GM12891 (cell line): Measurements from ENCODE around the gene XCL1. TPM values are rescaled to one million over a fixed set of nuclear protein-coding genes. Genes with fewer than 3 reads are reported as not detected.
"Not testable (repeated sequence)": the region's sequence is repeated elsewhere in the genome, so short reads cannot be mapped to it uniquely, and the experiment has no call there.

Experiments
- DNase-seq: peaks from one replicate; pipeline ENCODE4 v3.0.0; 2011; ENCODE audit warnings: low spot score; ENCODE audit not compliant: insufficient read length
- FAIRE-seq: peaks from 2 replicates; lab custom pipeline; 2011; peaks lifted over from hg19 to GRCh38; lab: Jason Lieb, UNC
- PAX5 ChIP-seq: IDR thresholded peaks from 2 replicates; pipeline ENCODE4 v1.6.1; 2011; ENCODE audit warnings: low read length, moderate library complexity, mild to moderate bottlenecking; ENCODE audit not compliant: insufficient read depth, severe bottlenecking
- POLR2A ChIP-seq: IDR thresholded peaks from 2 replicates; pipeline ENCODE4 v1.6.1; 2011; ENCODE audit warnings: low read depth, low read length, control low read depth
- POLR2AphosphoS5 ChIP-seq: IDR thresholded peaks from 2 replicates; pipeline ENCODE4 v1.6.1; 2011; ENCODE audit warnings: low read depth, low read length, control low read depth
- POU2F2 ChIP-seq: IDR thresholded peaks from 2 replicates; pipeline ENCODE4 v1.6.1; 2011; ENCODE audit warnings: low read depth, mild to moderate bottlenecking, control low read depth, low read length, moderate library complexity
- SPI1 ChIP-seq: IDR thresholded peaks from 2 replicates; pipeline ENCODE4 v1.6.1; 2011; ENCODE audit warnings: low read depth, low read length, control low read depth
- TAF1 ChIP-seq: IDR thresholded peaks from 2 replicates; pipeline ENCODE4 v1.6.1; 2011; ENCODE audit warnings: low read depth, low read length, control low read depth
- polyA plus RNA-seq: library from polyadenylated mRNA; unstranded; fragments of >200 nt; gene quantifications from one replicate; pipeline ENCODE4 v1.2.1, GENCODE V29; 2012; ENCODE audit warnings: low read depth, missing spikeins, inconsistent platforms; ENCODE audit not compliant: missing spikeins

Gene XCL1
- 4.8 TPM for polyA plus RNA-seq

- not testable (repeated sequence) for DNase-seq, FAIRE-seq
Measured at GRCh38 chr1:168576245-168576688, at the start of gene XCL1. Gene XCL1, plus strand, starts transcription at chr1:168576605. Its CDS starts 33 bp downstream, at chr1:168576638.

DNA sequence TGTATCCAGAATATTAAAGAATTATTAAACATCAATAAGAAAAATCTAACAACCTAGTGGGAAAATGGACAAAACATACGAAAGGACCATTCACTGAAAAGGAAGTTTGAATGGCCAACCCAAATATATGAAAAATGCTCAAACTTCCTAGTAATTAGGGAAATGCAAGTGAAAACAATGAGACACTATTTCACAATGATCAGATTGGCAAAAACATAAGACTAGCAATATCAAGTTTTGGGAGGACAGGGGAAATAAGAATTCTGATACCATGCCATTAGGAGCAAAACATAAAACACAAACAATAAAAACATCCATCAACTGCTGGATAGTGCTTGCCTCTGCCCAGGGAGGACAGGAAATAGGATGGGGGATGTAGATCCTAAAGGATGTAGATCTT is 46.9 kb upstream of the XCL1 start:
- TF ChIP-seq POLR2AphosphoS5, result no peak
- TF ChIP-seq TAF1, result no peak
- TF ChIP-seq POLR2A, result no peak
- TF ChIP-seq SPI1, result no peak
- TF ChIP-seq PAX5, result no peak
- TF ChIP-seq POU2F2, result no peak
- no peak for DNase-seq
- no peak for FAIRE-seq

GRCh38 chr1:168531615-168532345 is 44.6 kb upstream of the XCL1 start:
- FAIRE-seq (peak; percentile 52), DNase-seq (no peak)
- TF ChIP-seq POLR2AphosphoS5 (no peak), SPI1 (no peak), POU2F2 (no peak), POLR2A (no peak), TAF1 (no peak), PAX5 (no peak)

DNA sequence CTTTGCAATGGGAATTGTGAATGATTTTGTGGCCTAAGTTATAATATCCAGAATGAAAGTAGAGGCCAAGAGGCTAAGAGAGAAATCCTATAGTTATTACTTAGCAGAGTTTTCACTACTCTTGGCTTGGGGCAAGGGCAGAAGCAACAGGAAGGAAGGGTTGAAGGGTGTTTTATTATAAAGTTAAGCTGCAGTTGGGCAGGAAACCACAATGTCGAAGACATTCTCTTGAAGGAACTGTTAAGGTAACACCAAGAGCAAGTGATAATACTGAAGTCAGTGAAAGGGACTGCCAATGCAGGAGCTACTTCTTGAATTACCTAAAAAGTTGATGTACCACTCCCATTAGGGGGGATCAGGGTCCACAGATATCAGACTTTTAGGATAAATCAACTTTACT is 40.9 kb upstream of the XCL1 start:
- DNase-seq, result no peak

GRCh38 chr1:168540798-168541197 is 35.6 kb upstream of the XCL1 start:
- not testable (repeated sequence) for DNase-seq, FAIRE-seq

More for the DNA sequence above, 40.9 kb upstream of the XCL1 start:
- FAIRE-seq, result peak; percentile 43
- no peak for TF ChIP-seq SPI1

DNA sequence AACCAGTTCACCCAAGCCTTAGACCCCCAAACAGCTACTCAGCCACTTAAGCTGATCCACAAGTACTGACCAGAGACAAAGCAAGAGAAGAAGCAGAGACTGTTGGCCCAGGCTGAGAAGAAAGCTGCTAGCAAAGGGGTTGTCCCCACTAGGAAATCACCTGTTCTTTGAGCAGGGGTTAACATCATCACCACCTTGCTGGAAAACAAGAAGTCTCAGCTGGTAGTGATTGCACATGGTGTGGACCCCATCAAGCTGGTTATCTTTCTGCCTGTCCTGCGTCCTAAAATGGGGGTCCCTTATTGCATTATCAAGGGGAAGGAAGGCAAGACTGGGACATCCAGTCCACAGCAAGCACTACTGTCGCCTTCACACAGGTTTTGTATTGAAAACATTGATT is 33.4 kb upstream of the XCL1 start:
- FAIRE-seq, DNase-seq: not testable (repeated sequence)

GRCh38 chr1:168543840-168544498 is 32.4 kb upstream of the XCL1 start, which contains the start of gene XCL2:
Gene XCL2, minus strand, starts transcription at chr1:168543997. Its CDS starts 33 bp downstream, at chr1:168543964.
- DNase-seq, result not testable (repeated sequence)
- peak; percentile 66 for FAIRE-seq

DNA sequence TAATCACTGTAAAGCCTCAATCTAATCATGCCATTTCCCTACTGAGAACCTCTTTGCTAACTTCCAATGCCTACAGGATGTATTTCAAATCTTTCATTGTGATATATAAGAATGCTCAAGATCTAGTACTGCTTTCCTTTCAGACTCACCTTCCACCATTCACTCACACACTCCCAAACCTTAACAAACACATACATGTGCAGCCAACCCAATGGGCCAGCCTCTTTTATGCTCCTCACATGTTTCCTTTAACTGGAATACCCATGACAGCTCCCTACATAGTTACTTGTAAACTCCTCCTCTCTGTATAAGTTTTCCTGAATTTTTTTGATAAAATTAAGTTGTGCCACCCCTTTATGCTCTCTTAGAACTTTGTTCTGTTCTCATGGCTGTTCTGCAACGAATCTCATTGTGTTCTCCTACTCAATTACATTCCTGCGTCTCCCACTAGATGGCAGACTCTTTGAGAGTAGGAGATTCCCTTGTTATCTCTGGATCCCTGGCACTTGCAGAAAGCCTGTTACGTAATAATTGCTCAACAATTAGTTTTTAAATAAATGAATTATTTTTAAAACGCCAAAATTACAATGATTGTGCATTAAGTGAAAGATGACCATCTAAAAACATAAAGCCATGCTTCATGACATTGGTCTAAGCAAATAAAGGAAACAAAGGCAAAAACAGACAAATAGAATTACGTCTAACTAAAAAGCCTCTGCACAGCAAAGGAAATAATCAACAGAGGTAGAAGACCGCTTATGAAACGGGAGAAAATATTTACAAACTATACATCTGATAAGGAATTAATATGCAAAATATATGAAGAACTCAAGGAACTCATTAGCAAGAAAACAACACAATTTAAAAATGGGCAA is 30.5 kb upstream of the XCL1 start:
- FAIRE-seq, result peak; percentile 73
- DNase-seq, result not testable (repeated sequence)

DNA sequence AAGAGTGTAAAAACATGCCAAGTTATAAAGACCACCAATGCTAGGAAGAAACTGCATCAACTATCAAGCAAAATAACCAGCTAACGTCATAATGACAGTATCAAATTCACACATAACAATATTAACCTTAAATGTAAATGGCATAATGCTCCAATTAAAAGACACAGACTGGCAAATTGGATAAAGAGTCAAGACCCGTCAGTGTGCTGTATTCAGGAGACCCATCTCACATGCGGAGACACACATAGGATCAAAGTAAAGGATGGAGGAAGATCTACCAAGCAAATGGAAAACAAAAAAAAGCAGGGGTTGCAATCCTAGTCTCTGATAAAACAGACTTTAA is 29.9 kb upstream of the XCL1 start:
- not testable (repeated sequence) for FAIRE-seq, DNase-seq

- DNase-seq, result no peak
- FAIRE-seq, result no peak
- TF ChIP-seq POLR2AphosphoS5, result no peak
- TF ChIP-seq POLR2A, result no peak
- no peak for TF ChIP-seq POU2F2
- no peak for TF ChIP-seq SPI1
- no peak for TF ChIP-seq TAF1
- no peak for TF ChIP-seq PAX5
Measured at GRCh38 chr1:168550971-168551370, 25.4 kb upstream of the XCL1 start.

GRCh38 chr1:168551688-168552087 is 24.7 kb upstream of the XCL1 start:
- no peak for FAIRE-seq

More at GRCh38 chr1:168551688-168552087, 24.7 kb upstream of the XCL1 start:
- TF ChIP-seq POU2F2, result no peak
- no peak for TF ChIP-seq POLR2A
- TF ChIP-seq SPI1, result no peak
- TF ChIP-seq POLR2AphosphoS5, result no peak
- no peak for TF ChIP-seq TAF1
- no peak for TF ChIP-seq PAX5
- no peak for DNase-seq
